ENCODE measurements around the gene DCAF4. TPM values are rescaled to one million over a fixed set of nuclear protein-coding genes. Genes with fewer than 3 reads are reported as not detected.
A peak's percentile ranks its signal among the peaks of the same experiment; 100 is the strongest.
"Not testable (repeated sequence)": the region's sequence is repeated elsewhere in the genome, so short reads cannot be mapped to it uniquely, and the experiment has no call there.

Gene DCAF4
- total RNA-seq, 2 donors from 2014 or later: 10.8 to 25.2 TPM

- Mint-ChIP-seq H3K4me3 (no peak overlapping the region), H3K27me3 (no peaks in the 10 kb centered on the region), H3K9me3 (no peaks in the 10 kb centered on the region), H3K27ac (no peak overlapping the region), H3K4me1 (peaks cover 11% of the 10 kb centered on the region), H3K36me3 (ENCODE audit: low read depth) (peaks cover 57% of the 10 kb centered on the region)
- no peak for ATAC-seq (replicated peaks)
These were observed 35.5 kb downstream of the DCAF4 start for GRCh38 chr14:72961579-72962335.

GRCh38 chr14:72962336-72962754 lies 36.1 kb downstream of the DCAF4 start:
- H3K4me3 Mint-ChIP-seq: not testable (repeated sequence)
- Mint-ChIP-seq H3K4me1 (peaks cover 11% of the 10 kb centered on the region), H3K36me3 (ENCODE audit: low read depth) (peaks cover 51% of the 10 kb centered on the region)

GRCh38 chr14:72962829-72963312 lies 36.6 kb downstream of the DCAF4 start:
- H3K27me3 Mint-ChIP-seq: no peaks in the 10 kb centered on the region
- peaks cover 11% of the 10 kb centered on the region for H3K4me1 Mint-ChIP-seq
- no peaks in the 10 kb centered on the region for H3K9me3 Mint-ChIP-seq
- peaks cover 46% of the 10 kb centered on the region for H3K36me3 Mint-ChIP-seq (ENCODE audit: low read depth)
- no peak for ATAC-seq (replicated peaks)
- peak overlapping the region; percentile 61 for H3K27ac Mint-ChIP-seq
- no peak overlapping the region for H3K4me3 Mint-ChIP-seq

More at GRCh38 chr14:72962336-72962754, 36.1 kb downstream of the DCAF4 start:
- H3K27me3 Mint-ChIP-seq; H3K9me3 Mint-ChIP-seq; ATAC-seq (replicated peaks); H3K27ac Mint-ChIP-seq: not testable (repeated sequence)

- peaks cover 11% of the 10 kb centered on the region for H3K4me1 Mint-ChIP-seq
- H3K9me3 Mint-ChIP-seq: no peaks in the 10 kb centered on the region
- H3K4me3 Mint-ChIP-seq: no peak overlapping the region
- peaks cover 38% of the 10 kb centered on the region for H3K36me3 Mint-ChIP-seq (ENCODE audit: low read depth)
- H3K27me3 Mint-ChIP-seq: no peaks in the 10 kb centered on the region
- peak; percentile 27 for ATAC-seq (replicated peaks)
- peak overlapping the region; percentile 26 for H3K27ac Mint-ChIP-seq
These were observed 39.0 kb downstream of the DCAF4 start for GRCh38 chr14:72965249-72965648.

GRCh38 chr14:72966038-72966437 lies 39.8 kb downstream of the DCAF4 start:
- ATAC-seq (replicated peaks): no peak

GRCh38 chr14:72968316-72968715 lies 42.1 kb downstream of the DCAF4 start:
- Mint-ChIP-seq H3K4me1 (peaks cover 5% of the 10 kb centered on the region), H3K9me3 (no peaks in the 10 kb centered on the region), H3K36me3 (ENCODE audit: low read depth) (peaks cover 44% of the 10 kb centered on the region), H3K4me3 (no peak overlapping the region), H3K27ac (no peak overlapping the region), H3K27me3 (no peaks in the 10 kb centered on the region)
- ATAC-seq (replicated peaks): no peak

More at GRCh38 chr14:72966038-72966437, 39.8 kb downstream of the DCAF4 start:
- Mint-ChIP-seq H3K9me3 (no peaks in the 10 kb centered on the region), H3K4me1 (peaks cover 11% of the 10 kb centered on the region), H3K4me3 (no peak overlapping the region), H3K36me3 (ENCODE audit: low read depth) (peaks cover 38% of the 10 kb centered on the region), H3K27ac (peak overlapping the region; percentile 26), H3K27me3 (no peaks in the 10 kb centered on the region)

- Mint-ChIP-seq H3K27me3 (no peaks in the 10 kb centered on the region), H3K27ac (no peak overlapping the region), H3K4me1 (peaks cover 2% of the 10 kb centered on the region), H3K9me3 (no peaks in the 10 kb centered on the region), H3K36me3 (ENCODE audit: low read depth) (peaks cover 62% of the 10 kb centered on the region), H3K4me3 (no peak overlapping the region)
- no peak for ATAC-seq (replicated peaks)
These were observed 43.9 kb downstream of the DCAF4 start for GRCh38 chr14:72970058-72970630.

GRCh38 chr14:72970824-72971434 lies 44.7 kb downstream of the DCAF4 start:
- Mint-ChIP-seq H3K27ac (no peak overlapping the region), H3K36me3 (ENCODE audit: low read depth) (peaks cover 70% of the 10 kb centered on the region), H3K4me3 (no peak overlapping the region), H3K9me3 (no peaks in the 10 kb centered on the region), H3K4me1 (no peaks in the 10 kb centered on the region), H3K27me3 (no peaks in the 10 kb centered on the region)
- no peak for ATAC-seq (replicated peaks)

- Mint-ChIP-seq H3K9me3 (no peaks in the 10 kb centered on the region), H3K36me3 (ENCODE audit: low read depth) (peaks cover 100% of the 10 kb centered on the region), H3K27me3 (no peaks in the 10 kb centered on the region), H3K4me3 (no peak overlapping the region), H3K4me1 (no peaks in the 10 kb centered on the region), H3K27ac (no peak overlapping the region)
- ATAC-seq (replicated peaks): no peak
These were observed 48.4 kb downstream of the DCAF4 start for GRCh38 chr14:72974661-72975060.

GRCh38 chr14:72975770-72976169 lies 49.5 kb downstream of the DCAF4 start:
- Mint-ChIP-seq H3K27ac (no peak overlapping the region), H3K4me1 (no peaks in the 10 kb centered on the region), H3K9me3 (no peaks in the 10 kb centered on the region), H3K4me3 (no peak overlapping the region), H3K36me3 (ENCODE audit: low read depth) (peaks cover 96% of the 10 kb centered on the region), H3K27me3 (no peaks in the 10 kb centered on the region)
- no peak for ATAC-seq (replicated peaks)

GRCh38 chr14:72978856-72979255 lies 52.6 kb downstream of the DCAF4 start:
- Mint-ChIP-seq H3K27me3 (no peaks in the 10 kb centered on the region), H3K36me3 (ENCODE audit: low read depth) (peaks cover 89% of the 10 kb centered on the region), H3K9me3 (no peaks in the 10 kb centered on the region), H3K27ac (no peak overlapping the region), H3K4me3 (no peak overlapping the region), H3K4me1 (no peaks in the 10 kb centered on the region)
- no peak for ATAC-seq (replicated peaks)

GRCh38 chr14:72980863-72981262 lies 54.6 kb downstream of the DCAF4 start:
- no peak for ATAC-seq (replicated peaks)
- Mint-ChIP-seq H3K4me1 (peaks cover 5% of the 10 kb centered on the region), H3K36me3 (ENCODE audit: low read depth) (peaks cover 85% of the 10 kb centered on the region), H3K9me3 (no peaks in the 10 kb centered on the region), H3K4me3 (no peak overlapping the region), H3K27me3 (no peaks in the 10 kb centered on the region), H3K27ac (no peak overlapping the region)

- Mint-ChIP-seq H3K4me1 (peaks cover 5% of the 10 kb centered on the region), H3K27ac (no peak overlapping the region), H3K9me3 (no peaks in the 10 kb centered on the region), H3K36me3 (ENCODE audit: low read depth) (peaks cover 79% of the 10 kb centered on the region), H3K4me3 (no peak overlapping the region), H3K27me3 (no peaks in the 10 kb centered on the region)
- no peak for ATAC-seq (replicated peaks)
These were observed 56.0 kb downstream of the DCAF4 start for GRCh38 chr14:72982146-72982708.

GRCh38 chr14:72986214-72986613 lies 60.0 kb downstream of the DCAF4 start:
- H3K27me3 Mint-ChIP-seq: no peaks in the 10 kb centered on the region
- no peaks in the 10 kb centered on the region for H3K9me3 Mint-ChIP-seq
- H3K4me3 Mint-ChIP-seq: no peak overlapping the region
- no peak overlapping the region for H3K27ac Mint-ChIP-seq
- ATAC-seq (replicated peaks): peak; percentile 69
- H3K36me3 Mint-ChIP-seq (ENCODE audit: low read depth): peaks cover 63% of the 10 kb centered on the region
- peaks cover 5% of the 10 kb centered on the region for H3K4me1 Mint-ChIP-seq
